Stimulated activated CD4-positive, alpha-beta T cell treated with anti-CD3 and anti-CD28 coated beads, TNF-alpha, amount 100 ng/mL, for 1 hour (primary cell): ENCODE measurements around the gene MAPK10.

ENCODE experiments used
- DNase-seq, 3 donors: peaks; one replicate each; pipeline ENCODE4 v3.0.0-alpha.2; 2020; ENCODE audit warnings: low read depth in 3 of 3, low spot score in 1 of 3

The MAPK10 gene

GRCh38 chr4:86279293-86279960, 80.4 kb downstream of the MAPK10 start:
- no peak for DNase-seq

- no peak for DNase-seq
Observed at GRCh38 chr4:86278126-86278525, 81.7 kb downstream of the MAPK10 start.

- no peak for DNase-seq
Observed at GRCh38 chr4:86274642-86275041, 85.2 kb downstream of the MAPK10 start.

- DNase-seq = no peak
Observed at GRCh38 chr4:86272669-86273068, 87.2 kb downstream of the MAPK10 start.

GRCh38 chr4:86271057-86271456, 88.8 kb downstream of the MAPK10 start:
- no peak for DNase-seq

GRCh38 chr4:86269354-86269753, 90.5 kb downstream of the MAPK10 start:
- DNase-seq = no peak

- DNase-seq = no peak
Observed at GRCh38 chr4:86264241-86264640, 95.6 kb downstream of the MAPK10 start.

- no peak for DNase-seq
Observed at GRCh38 chr4:86261636-86262035, 98.2 kb downstream of the MAPK10 start.

- DNase-seq = no peak
Observed at GRCh38 chr4:86256086-86256485, 103.8 kb downstream of the MAPK10 start.

- no peak for DNase-seq
Observed at GRCh38 chr4:86250619-86251018, 109.2 kb downstream of the MAPK10 start.

GRCh38 chr4:86250006-86250405, 109.8 kb downstream of the MAPK10 start:
- DNase-seq = no peak

- DNase-seq = no peak
Observed at GRCh38 chr4:86249074-86249473, 110.8 kb downstream of the MAPK10 start.

- DNase-seq = no peak
Observed at GRCh38 chr4:86247906-86248305, 111.9 kb downstream of the MAPK10 start.

GRCh38 chr4:86247320-86247719, 112.5 kb downstream of the MAPK10 start:
- DNase-seq = no peak

- no peak for DNase-seq
Observed at GRCh38 chr4:86243750-86244149, 116.1 kb downstream of the MAPK10 start.

GRCh38 chr4:86242677-86243076, 117.2 kb downstream of the MAPK10 start:
- no peak for DNase-seq

GRCh38 chr4:86235549-86235948, 124.3 kb downstream of the MAPK10 start:
- DNase-seq = no peak

- no peak for DNase-seq
Observed at GRCh38 chr4:86233681-86234080, 126.2 kb downstream of the MAPK10 start.

- DNase-seq = no peak
Observed at GRCh38 chr4:86233090-86233489, 126.8 kb downstream of the MAPK10 start.

GRCh38 chr4:86223472-86223871, 136.4 kb downstream of the MAPK10 start:
- DNase-seq = no peak

GRCh38 chr4:86221002-86221401, 138.9 kb downstream of the MAPK10 start:
- DNase-seq = no peak

- DNase-seq = no peak
Observed at GRCh38 chr4:86220121-86220520, 139.7 kb downstream of the MAPK10 start.

GRCh38 chr4:86218746-86219473, 140.9 kb downstream of the MAPK10 start:
- no peak for DNase-seq
